ENCODE data around the gene CSF3R. TPM values are rescaled to one million over a fixed set of nuclear protein-coding genes. Genes with fewer than 3 reads are reported as not detected.

Gene CSF3R
- total and polyA plus RNA-seq, 2 of the 4 experiments (the other 2 are of a cell fraction), result not detected

DNA sequence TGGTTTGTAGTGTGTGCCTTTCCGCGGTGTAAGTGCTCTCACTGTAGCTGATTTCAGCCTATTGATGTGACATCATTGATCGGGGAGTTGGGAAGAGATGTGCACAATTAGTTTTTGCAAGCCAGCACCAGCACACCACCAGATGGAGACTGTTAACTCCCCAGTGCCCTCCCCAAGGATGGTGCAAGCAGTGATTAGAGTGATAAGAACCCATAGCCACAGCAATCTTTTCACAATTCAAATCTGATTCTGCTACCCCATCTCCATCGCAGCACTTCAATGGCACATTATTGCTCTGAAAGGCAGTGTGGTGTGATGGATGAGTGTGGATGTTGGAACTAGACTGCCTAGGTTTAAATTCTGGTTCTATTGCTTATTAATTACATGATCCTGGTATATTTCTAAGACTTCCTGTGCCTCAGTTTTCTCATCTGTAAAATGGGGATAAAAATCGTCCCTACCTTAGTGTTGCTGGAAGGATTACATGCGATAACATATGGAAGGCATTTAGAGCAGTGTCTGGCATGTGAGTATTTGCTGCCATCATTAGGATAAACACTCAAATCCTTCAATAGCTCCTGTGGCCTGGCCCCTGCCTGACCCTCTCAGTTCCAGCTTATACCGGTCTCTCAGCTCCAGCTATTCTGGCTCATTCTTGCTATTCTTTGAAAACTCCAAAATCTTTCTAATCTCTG, 6.7 kb downstream of the CSF3R start:
- ATAC-seq (ENCODE audit: low read depth) (no peak), DNase-seq (no peak)
- Histone ChIP-seq H2AK9ac (replicated peaks; ENCODE audit: low read depth, low read length, poor library complexity) (no peak overlapping the region), H3K4me3 (ENCODE audit: insufficient read depth, low read depth, low read length) (no peak overlapping the region), H2BK20ac (ENCODE audit: low read depth, low read length) (no peak overlapping the region), H3K18ac (ENCODE audit: low read depth, low read length) (no peak overlapping the region), H2AFZ (replicated peaks; ENCODE audit: low read length, poor library complexity) (no peak overlapping the region), H3K27ac (ENCODE audit: insufficient read depth, low read length) (no peak overlapping the region), H3K4me2 (ENCODE audit: low read depth, low read length) (no peak overlapping the region), H3K9me3 (ENCODE audit: control insufficient read depth, insufficient read depth, low read length) (no peaks in the 10 kb centered on the region), H3K36me3 (ENCODE audit: control insufficient read depth, insufficient read depth, low read length) (no peaks in the 10 kb centered on the region), H3K4me1 (ENCODE audit: control insufficient read depth, insufficient read depth, low read length) (no peaks in the 10 kb centered on the region), H2BK5ac (ENCODE audit: low read depth, low read length, poor library complexity, severe bottlenecking) (no peak overlapping the region), H3K56ac (ENCODE audit: extremely low read depth, insufficient read depth, low read length) (no peak overlapping the region), H2BK15ac (ENCODE audit: low read depth, low read length) (no peak overlapping the region), H2BK120ac (ENCODE audit: low read depth, low read length) (no peak overlapping the region), H3K23ac (ENCODE audit: low read depth, low read length) (no peak overlapping the region; the same call in 1 of the 2 replicates), H4K8ac (ENCODE audit: low read depth in 2 of 2, low read length in 2 of 2) (no peak overlapping the region), H3K27me3 (ENCODE audit: control insufficient read depth, insufficient read depth, low read length) (peaks cover 37% of the 10 kb centered on the region), H4K20me1 (ENCODE audit: insufficient read depth, low read length) (no peaks in the 10 kb centered on the region), H4K5ac (ENCODE audit: low read depth, low read length) (no peak overlapping the region), H3K9me1 (ENCODE audit: insufficient read depth, low read length) (no peaks in the 10 kb centered on the region), H2AK5ac (ENCODE audit: low read depth, low read length) (no peak overlapping the region), H3K14ac (replicated peaks; ENCODE audit: low read depth, low read length) (no peak overlapping the region), H3K9ac (ENCODE audit: low read depth, low read length) (no peak overlapping the region), H3K4ac (ENCODE audit: low read depth, low read length) (no peak overlapping the region), H4K91ac (ENCODE audit: insufficient read depth, low read depth, low read length) (no peak overlapping the region), H3K79me1 (ENCODE audit: low read depth in 1 of 2, low read length in 2 of 2) (no peaks in the 10 kb centered on the region)
- no TSS peak for BruUV-seq (replicated peaks)
- in situ Hi-C loops (cut with MboI; ENCODE audit: low sequenced_read_pairs) (no loop called here), dilution Hi-C loops (cut with HindIII; ENCODE audit: low sequenced_read_pairs, unreplicated experiment) (no loop called here), intact Hi-C loops (cut with micrococcal nuclease) (no loop called here)
- POLR2A ChIA-PET (ENCODE audit: unreplicated experiment), result no interaction called here
- TF ChIP-seq RAD21 (IDR thresholded peaks at IDR 0.05; ENCODE audit: low read length) (no peak), CHD1 (IDR thresholded peaks at IDR 0.05; ENCODE audit: low read depth, low read length) (no peak), RFX5 (IDR thresholded peaks at IDR 0.05; ENCODE audit: low read depth, low read length) (no peak), CEBPB (IDR thresholded peaks at IDR 0.05; ENCODE audit: low read depth, low read length) (no peak), NFE2L2 (IDR thresholded peaks at IDR 0.05; ENCODE audit: low read depth, low read length) (no peak), RCOR1 (IDR thresholded peaks at IDR 0.05; ENCODE audit: insufficient replicate concordance, low read length) (no peak), CTCF (conservative IDR thresholded peaks at IDR 0.05; ENCODE audit: low read depth, low read length) (no peak), ELK1 (IDR thresholded peaks at IDR 0.05; ENCODE audit: borderline replicate concordance, low read depth, low read length) (no peak), MAZ (IDR thresholded peaks at IDR 0.05; ENCODE audit: borderline replicate concordance, low read depth, low read length) (no peak), POLR2A (IDR thresholded peaks at IDR 0.05; ENCODE audit: low read depth, low read length) (no peak), BHLHE40 (IDR thresholded peaks at IDR 0.05; ENCODE audit: low read depth, low read length) (no peak), MXI1 (IDR thresholded peaks at IDR 0.05; ENCODE audit: borderline replicate concordance, low read depth, low read length) (no peak), SMC3 (IDR thresholded peaks at IDR 0.05; ENCODE audit: low read depth, low read length) (no peak), FOS (IDR thresholded peaks at IDR 0.05; ENCODE audit: low read depth, low read length) (no peak), MAFK (IDR thresholded peaks at IDR 0.05; ENCODE audit: low read depth, low read length) (no peak)
- TF ChIP-seq, protein P1, sequence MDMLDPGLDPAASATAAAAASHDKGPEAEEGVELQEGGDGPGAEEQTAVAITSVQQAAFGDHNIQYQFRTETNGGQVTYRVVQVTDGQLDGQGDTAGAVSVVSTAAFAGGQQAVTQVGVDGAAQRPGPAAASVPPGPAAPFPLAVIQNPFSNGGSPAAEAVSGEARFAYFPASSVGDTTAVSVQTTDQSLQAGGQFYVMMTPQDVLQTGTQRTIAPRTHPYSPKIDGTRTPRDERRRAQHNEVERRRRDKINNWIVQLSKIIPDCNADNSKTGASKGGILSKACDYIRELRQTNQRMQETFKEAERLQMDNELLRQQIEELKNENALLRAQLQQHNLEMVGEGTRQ (IDR thresholded peaks at IDR 0.05; ENCODE audit: low read depth, low read length), result no peak
- no CpG with 5 or more reads among the region's 7 CpGs for WGBS, 2 experiments (ENCODE audit: extremely low coverage in 2 of 2, insufficient read length in 1 of 2)
- CTCF ChIA-PET, result interaction anchor here (0.7 kb wide), 1 partner anchor 540 kb away, joined by 3 read pairs; no protein-coding TSS in a partner anchor

All from IMR-90 (cell line).